Measurements from ENCODE around the gene KLHL7.
"Not testable (repeated sequence)": the region's sequence is repeated elsewhere in the genome, so short reads cannot be mapped to it uniquely, and the experiment has no call there.

KLHL7 gene

GRCh38 chr7:23129036-23129435, 23.5 kb downstream of the KLHL7 start:
- H3K36me3 Mint-ChIP-seq (ENCODE audit: low read depth): peaks cover 21% of the 10 kb centered on the region
- no peaks in the 10 kb centered on the region for H3K9me3 Mint-ChIP-seq
- no peak for DNase-seq
- no peaks in the 10 kb centered on the region for H3K4me1 Mint-ChIP-seq
- no peak overlapping the region for H3K4me3 Mint-ChIP-seq
- no peaks in the 10 kb centered on the region for H3K27me3 Mint-ChIP-seq
- ATAC-seq: no peak
- no peak overlapping the region for H3K27ac Mint-ChIP-seq

DNA sequence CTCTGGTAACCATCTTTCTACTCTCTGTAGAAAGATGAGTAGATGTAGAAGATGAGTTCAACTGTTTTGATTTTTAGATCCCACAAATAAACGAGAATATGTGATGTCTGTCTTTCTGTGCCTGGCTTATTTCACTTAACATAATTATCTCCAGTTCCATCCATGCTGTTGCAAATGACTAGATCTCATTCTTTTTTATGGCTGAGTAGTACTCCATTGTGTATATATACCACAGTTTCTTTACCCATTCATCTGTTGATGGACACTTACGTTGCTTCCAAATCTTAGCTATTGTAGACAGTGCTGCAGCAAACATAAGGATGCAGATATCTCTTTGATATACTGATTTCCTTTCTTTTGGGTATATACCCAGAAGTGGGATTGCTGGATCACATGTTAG, 26.2 kb downstream of the KLHL7 start:
- not testable (repeated sequence) for DNase-seq, H3K4me1 Mint-ChIP-seq, H3K9me3 Mint-ChIP-seq, H3K27ac Mint-ChIP-seq, ATAC-seq, H3K4me3 Mint-ChIP-seq, H3K27me3 Mint-ChIP-seq
- peaks cover 11% of the 10 kb centered on the region for H3K36me3 Mint-ChIP-seq (ENCODE audit: low read depth)

DNA sequence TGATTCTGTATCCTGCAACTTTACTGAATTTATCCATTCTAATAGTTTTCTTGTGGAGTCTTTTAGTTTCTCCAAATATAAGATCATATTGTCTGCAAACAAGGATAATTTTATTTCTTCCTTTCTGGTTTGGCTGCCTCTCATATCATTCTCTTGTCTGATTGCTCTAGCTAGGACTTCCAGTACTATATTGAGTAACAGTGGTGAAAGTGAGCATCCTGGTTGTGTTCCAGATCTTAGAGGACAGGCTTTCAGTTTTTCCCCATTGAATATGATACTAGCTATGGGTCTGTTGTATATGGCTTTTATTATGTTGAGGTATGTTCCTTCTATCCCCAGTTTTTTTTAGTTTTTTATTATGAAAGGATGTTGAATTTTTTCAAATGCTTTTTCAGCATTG, 28.2 kb downstream of the KLHL7 start:
- Mint-ChIP-seq H3K36me3 (ENCODE audit: low read depth) (peaks cover 8% of the 10 kb centered on the region), H3K27ac (no peak overlapping the region), H3K4me1 (no peaks in the 10 kb centered on the region), H3K27me3 (no peaks in the 10 kb centered on the region), H3K9me3 (no peaks in the 10 kb centered on the region), H3K4me3 (no peak overlapping the region)
- no peak for DNase-seq
- ATAC-seq: no peak

GRCh38 chr7:23135755-23136154, 30.2 kb downstream of the KLHL7 start:
- H3K4me3 Mint-ChIP-seq: no peak overlapping the region
- no peaks in the 10 kb centered on the region for H3K9me3 Mint-ChIP-seq
- no peak overlapping the region for H3K27ac Mint-ChIP-seq
- H3K27me3 Mint-ChIP-seq: no peaks in the 10 kb centered on the region
- H3K36me3 Mint-ChIP-seq (ENCODE audit: low read depth): peaks cover 8% of the 10 kb centered on the region
- H3K4me1 Mint-ChIP-seq: no peaks in the 10 kb centered on the region
- ATAC-seq: no peak
- no peak for DNase-seq

- Mint-ChIP-seq H3K4me1 (no peaks in the 10 kb centered on the region), H3K27ac (no peak overlapping the region), H3K9me3 (no peaks in the 10 kb centered on the region), H3K27me3 (no peaks in the 10 kb centered on the region), H3K4me3 (no peak overlapping the region), H3K36me3 (ENCODE audit: low read depth) (peaks cover 8% of the 10 kb centered on the region)
- ATAC-seq (no peak), DNase-seq (no peak)
Measured at GRCh38 chr7:23136216-23136615, 30.6 kb downstream of the KLHL7 start.

GRCh38 chr7:23157679-23158078, 52.1 kb downstream of the KLHL7 start:
- no peak for DNase-seq
- H3K27me3 Mint-ChIP-seq: no peaks in the 10 kb centered on the region
- H3K27ac Mint-ChIP-seq: no peak overlapping the region
- H3K36me3 Mint-ChIP-seq (ENCODE audit: low read depth): no peaks in the 10 kb centered on the region
- H3K9me3 Mint-ChIP-seq: no peaks in the 10 kb centered on the region
- no peak for ATAC-seq
- no peak overlapping the region for H3K4me3 Mint-ChIP-seq
- H3K4me1 Mint-ChIP-seq: no peaks in the 10 kb centered on the region

GRCh38 chr7:23158546-23158945, 53.0 kb downstream of the KLHL7 start:
- no peak for DNase-seq
- no peak for ATAC-seq
- Mint-ChIP-seq H3K4me3 (no peak overlapping the region), H3K27me3 (no peaks in the 10 kb centered on the region), H3K36me3 (ENCODE audit: low read depth) (no peaks in the 10 kb centered on the region), H3K9me3 (no peaks in the 10 kb centered on the region), H3K27ac (no peak overlapping the region), H3K4me1 (no peaks in the 10 kb centered on the region)

- DNase-seq (no peak), ATAC-seq (no peak)
- Mint-ChIP-seq H3K36me3 (ENCODE audit: low read depth) (no peaks in the 10 kb centered on the region), H3K27ac (no peak overlapping the region), H3K4me1 (no peaks in the 10 kb centered on the region), H3K9me3 (no peaks in the 10 kb centered on the region), H3K4me3 (no peak overlapping the region), H3K27me3 (no peaks in the 10 kb centered on the region)
Measured at GRCh38 chr7:23161482-23161881, 55.9 kb downstream of the KLHL7 start.

- ATAC-seq (no peak), DNase-seq (no peak)
- no peak overlapping the region for H3K4me3 Mint-ChIP-seq
- H3K9me3 Mint-ChIP-seq: no peaks in the 10 kb centered on the region
- H3K27ac Mint-ChIP-seq: no peak overlapping the region
- no peaks in the 10 kb centered on the region for H3K36me3 Mint-ChIP-seq (ENCODE audit: low read depth)
- H3K4me1 Mint-ChIP-seq: no peaks in the 10 kb centered on the region
- H3K27me3 Mint-ChIP-seq: no peaks in the 10 kb centered on the region
Measured at GRCh38 chr7:23164846-23165245, 59.3 kb downstream of the KLHL7 start.

DNA sequence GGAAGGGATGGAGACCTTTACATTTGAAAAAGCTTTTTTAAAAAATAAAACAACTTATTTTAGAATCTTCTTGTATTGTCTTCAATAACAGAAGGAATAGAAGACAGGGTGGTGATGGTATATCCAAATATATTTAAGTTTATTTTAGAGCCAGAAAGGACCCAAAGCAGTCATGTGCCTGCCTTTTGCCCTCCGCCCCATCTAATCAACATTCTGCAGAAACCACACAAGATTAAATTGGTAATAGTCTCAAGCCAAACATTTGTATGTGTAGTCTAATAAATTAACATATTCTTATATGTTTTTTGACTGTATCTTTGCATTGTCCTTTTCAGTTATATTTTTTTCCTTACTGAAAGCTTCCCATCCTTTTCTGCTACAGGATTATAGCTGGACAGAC, 59.7 kb downstream of the KLHL7 start:
- Mint-ChIP-seq H3K36me3 (ENCODE audit: low read depth) (no peaks in the 10 kb centered on the region), H3K9me3 (no peaks in the 10 kb centered on the region), H3K4me1 (no peaks in the 10 kb centered on the region), H3K27ac (no peak overlapping the region), H3K27me3 (no peaks in the 10 kb centered on the region), H3K4me3 (no peak overlapping the region)
- ATAC-seq (no peak), DNase-seq (no peak)

DNA sequence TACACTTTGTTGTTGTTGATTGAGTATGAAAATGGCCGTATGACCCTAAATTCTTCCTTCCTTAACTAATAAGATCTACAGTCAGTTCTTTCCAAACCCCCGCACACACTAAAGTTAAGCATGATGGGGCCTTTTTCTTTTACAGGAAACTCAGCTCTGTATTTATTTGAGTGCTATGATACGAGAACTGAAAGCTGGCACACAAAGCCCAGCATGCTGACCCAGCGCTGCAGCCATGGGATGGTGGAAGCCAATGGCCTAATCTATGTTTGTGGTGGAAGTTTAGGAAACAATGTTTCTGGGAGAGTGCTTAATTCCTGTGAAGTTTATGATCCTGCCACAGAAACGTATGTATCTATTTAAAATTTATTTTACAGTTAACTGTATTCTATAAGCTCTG, 62.1 kb downstream of the KLHL7 start:
- no peaks in the 10 kb centered on the region for H3K9me3 Mint-ChIP-seq
- DNase-seq (no peak), ATAC-seq (no peak)
- H3K27ac Mint-ChIP-seq: no peak overlapping the region
- H3K4me1 Mint-ChIP-seq: no peaks in the 10 kb centered on the region
- no peaks in the 10 kb centered on the region for H3K36me3 Mint-ChIP-seq (ENCODE audit: low read depth)
- H3K27me3 Mint-ChIP-seq: no peaks in the 10 kb centered on the region
- no peak overlapping the region for H3K4me3 Mint-ChIP-seq

DNA sequence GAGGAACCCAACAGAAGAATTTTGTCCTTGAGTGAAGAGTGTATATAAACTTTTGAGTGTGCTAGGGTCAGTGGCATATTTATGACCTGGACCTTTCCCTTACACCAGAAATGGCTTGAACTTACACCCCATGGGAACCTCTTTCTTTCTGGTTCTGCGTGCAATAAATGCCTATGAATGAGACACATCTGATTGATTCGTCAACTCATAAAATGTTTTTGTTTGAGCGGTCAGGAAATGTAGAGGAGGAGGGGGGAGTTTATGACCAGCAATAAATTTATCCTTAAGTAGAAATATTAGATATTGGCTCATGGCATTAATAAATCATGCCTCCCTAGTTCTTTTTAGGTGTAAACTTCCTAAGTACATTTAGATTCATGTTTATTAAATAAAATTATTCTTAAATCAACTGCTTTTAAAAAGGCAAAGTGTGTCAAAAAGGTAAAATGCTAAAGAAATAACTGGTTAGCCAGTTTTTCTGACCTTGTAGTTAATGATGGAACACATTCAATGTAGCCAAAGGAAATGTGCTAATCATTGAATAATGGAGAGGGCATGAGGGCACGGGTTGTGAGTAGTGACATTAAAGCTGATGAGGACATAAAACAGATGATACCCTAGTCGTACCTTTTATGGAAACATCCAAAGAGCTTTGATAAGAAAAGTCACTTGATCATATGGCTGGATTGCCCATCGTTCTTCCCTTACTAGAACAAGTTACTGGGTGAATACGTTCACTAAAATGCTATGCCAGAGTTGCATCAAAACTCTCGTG, 62.7 kb downstream of the KLHL7 start:
- H3K4me1 Mint-ChIP-seq: no peaks in the 10 kb centered on the region
- no peaks in the 10 kb centered on the region for H3K36me3 Mint-ChIP-seq (ENCODE audit: low read depth)
- H3K27ac Mint-ChIP-seq: no peak overlapping the region
- DNase-seq (no peak), ATAC-seq (no peak)
- H3K27me3 Mint-ChIP-seq: no peaks in the 10 kb centered on the region
- no peaks in the 10 kb centered on the region for H3K9me3 Mint-ChIP-seq
- H3K4me3 Mint-ChIP-seq: no peak overlapping the region

- Mint-ChIP-seq H3K4me3 (no peak overlapping the region), H3K9me3 (no peaks in the 10 kb centered on the region), H3K36me3 (ENCODE audit: low read depth) (no peaks in the 10 kb centered on the region), H3K27me3 (no peaks in the 10 kb centered on the region), H3K27ac (no peak overlapping the region), H3K4me1 (peaks cover 6% of the 10 kb centered on the region)
- DNase-seq (no peak), ATAC-seq (no peak)
Measured at GRCh38 chr7:23175938-23176337, 70.4 kb downstream of the KLHL7 start.

DNA sequence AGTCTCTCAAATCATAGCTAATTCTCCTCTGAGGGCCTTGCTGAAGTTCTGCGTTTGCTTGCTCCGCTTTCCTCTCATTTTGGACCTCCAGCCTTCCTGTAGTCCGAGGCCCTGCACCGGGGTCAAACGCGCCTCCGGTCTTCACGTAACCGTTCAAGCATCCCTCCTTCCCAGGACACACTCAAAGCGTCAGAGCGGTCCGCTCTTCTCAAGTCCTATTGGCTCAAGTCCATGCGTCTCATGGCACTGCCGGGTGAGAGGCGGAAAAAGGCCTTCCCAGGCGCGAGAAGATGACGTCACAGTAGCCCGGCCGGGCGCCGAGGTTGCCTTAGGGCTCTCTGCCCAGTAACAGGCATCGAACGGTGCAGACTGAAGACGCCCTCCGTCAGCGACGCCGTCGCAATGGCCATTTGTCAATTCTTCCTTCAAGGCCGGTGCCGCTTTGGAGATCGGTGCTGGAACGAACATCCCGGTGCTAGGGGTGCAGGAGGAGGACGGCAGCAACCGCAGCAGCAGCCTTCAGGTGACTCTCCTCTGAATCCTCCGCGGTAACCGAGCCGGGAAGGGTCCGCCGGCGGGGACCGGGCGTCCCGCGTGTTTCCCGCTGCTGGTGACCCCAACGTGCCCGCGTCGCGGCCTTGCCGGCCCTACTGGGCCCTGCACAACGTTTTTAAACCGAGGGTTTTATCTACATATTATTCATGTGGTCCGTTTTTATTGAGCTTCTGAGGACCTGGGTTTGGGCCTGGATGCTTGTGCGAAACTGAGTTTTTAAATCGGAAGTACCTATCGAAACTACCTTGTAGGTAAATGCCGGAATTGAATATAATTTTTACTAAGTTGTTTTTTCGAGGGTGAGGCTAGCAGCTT, 76.3 kb downstream of the KLHL7 start, which contains the start of gene NUP42:
NUP42 (plus strand) TSS at position 365 of the 870 bp plus-strand sequence; CDS start at position 403, 38 bp downstream.
- Mint-ChIP-seq H3K27ac (peak within 1 kb of the TSS; percentile 97), H3K4me1 (peaks cover 41% of the 10 kb centered on the region), H3K36me3 (ENCODE audit: low read depth) (peaks cover 30% of the 10 kb centered on the region), H3K27me3 (no peaks in the 10 kb centered on the region), H3K9me3 (no peaks in the 10 kb centered on the region), H3K4me3 (peak within 1 kb of the TSS; percentile 94)
- peak; percentile 99 for ATAC-seq
- peak; percentile 96 for DNase-seq

Measured in activated naive CD8-positive, alpha-beta T cell treated with anti-CD3 and anti-CD28 coated beads, Interleukin-2, amount 50 U/mL, for 24 hours (primary cell).